ENCODE data around the gene MEF2B.

GRCh38 chr19:19192910-19193423 lies 22.9 kb upstream of the MEF2B start:
- TF ChIP-seq CTCF (IDR thresholded peaks at IDR 0.05) (no peak), POLR2A (IDR thresholded peaks at IDR 0.05) (no peak)

Data from adrenal gland (tissue), 5 donors.